Measurements from ENCODE around the gene CD9.

CD9 gene

GRCh38 chr12:6192604-6193380 lies 7.4 kb upstream of the CD9 start:
- Histone ChIP-seq H3K4me3 (ENCODE audit: severe bottlenecking) (no peak overlapping the region), H3K36me3 (ENCODE audit: low read depth) (no peaks in the 10 kb centered on the region), H3K27me3 (ENCODE audit: insufficient read depth, poor library complexity, severe bottlenecking) (no peaks in the 10 kb centered on the region), H3K9me3 (ENCODE audit: severe bottlenecking) (no peaks in the 10 kb centered on the region), H3K4me1 (ENCODE audit: insufficient read depth, poor library complexity, severe bottlenecking) (peaks cover 14% of the 10 kb centered on the region), H3K27ac (ENCODE audit: poor library complexity, severe bottlenecking) (no peak overlapping the region)
- no peak for TF ChIP-seq CTCF (IDR thresholded peaks at IDR 0.05; ENCODE audit: poor library complexity, severe bottlenecking)
- ATAC-seq (ENCODE audit: low read depth) (no peak), DNase-seq (ENCODE audit: low spot score) (no peak)

DNA sequence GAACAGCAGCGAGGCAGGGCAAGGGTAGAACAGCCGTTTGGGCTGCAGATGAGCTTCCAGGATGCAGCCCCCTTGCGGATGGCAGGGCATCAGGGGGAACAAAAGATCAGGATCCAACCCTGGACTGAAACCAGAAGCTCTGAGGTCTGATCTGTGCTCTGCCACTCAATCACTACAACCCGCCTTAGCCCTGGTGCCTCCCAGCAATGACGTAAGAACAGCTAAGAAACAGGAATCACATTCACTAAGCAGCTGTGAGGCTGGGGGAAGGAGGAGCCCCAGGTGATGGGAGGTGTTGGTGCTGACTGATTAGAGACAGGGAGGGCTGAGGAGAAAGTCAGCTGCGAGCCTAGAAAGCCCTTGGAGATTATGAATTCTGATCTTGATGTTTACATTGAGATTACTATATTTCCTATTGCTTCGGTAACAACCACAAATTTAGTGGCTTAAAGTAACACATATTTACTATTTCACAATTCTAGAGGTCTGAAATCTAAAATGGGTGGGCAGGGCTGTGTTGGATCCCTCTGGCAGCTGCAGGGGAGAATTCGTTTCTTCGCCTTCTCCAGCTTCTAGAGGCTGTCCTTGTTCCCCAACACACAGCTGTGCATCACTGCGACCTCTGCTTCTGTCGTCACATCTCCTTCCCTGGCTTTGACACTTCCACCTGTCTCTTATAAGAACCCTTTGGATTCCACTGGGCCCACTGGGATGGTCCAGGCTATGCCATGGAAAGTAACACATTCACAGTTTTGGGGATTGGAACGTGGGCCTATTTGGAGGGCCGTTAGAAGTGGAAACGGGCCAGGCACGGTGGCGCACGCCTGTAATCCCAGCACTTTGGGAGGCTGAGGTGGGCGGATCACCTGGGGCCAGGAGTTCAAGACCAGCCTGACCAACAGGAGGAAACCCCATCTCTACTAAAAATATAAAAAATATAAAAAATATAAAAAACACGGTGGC lies 6.1 kb upstream of the CD9 start:
- no peak overlapping the region for H3K27ac ChIP-seq (ENCODE audit: poor library complexity, severe bottlenecking)
- H3K27me3 ChIP-seq (ENCODE audit: insufficient read depth, poor library complexity, severe bottlenecking) = no peaks in the 10 kb centered on the region
- no peak for TF ChIP-seq CTCF (IDR thresholded peaks at IDR 0.05; ENCODE audit: poor library complexity, severe bottlenecking)
- H3K9me3 ChIP-seq (ENCODE audit: severe bottlenecking) = no peaks in the 10 kb centered on the region
- H3K4me1 ChIP-seq (ENCODE audit: insufficient read depth, poor library complexity, severe bottlenecking) = peaks cover 14% of the 10 kb centered on the region
- DNase-seq (ENCODE audit: low spot score) (no peak), ATAC-seq (ENCODE audit: low read depth) (peak; percentile 82)
- no peaks in the 10 kb centered on the region for H3K36me3 ChIP-seq (ENCODE audit: low read depth)
- H3K4me3 ChIP-seq (ENCODE audit: severe bottlenecking) = no peak overlapping the region

- DNase-seq (ENCODE audit: low spot score) (peak; percentile 80), ATAC-seq (ENCODE audit: low read depth) (peak; percentile 80)
- H3K4me3 ChIP-seq (ENCODE audit: severe bottlenecking) = no peak overlapping the region
- H3K9me3 ChIP-seq (ENCODE audit: severe bottlenecking) = no peaks in the 10 kb centered on the region
- H3K27me3 ChIP-seq (ENCODE audit: insufficient read depth, poor library complexity, severe bottlenecking) = no peaks in the 10 kb centered on the region
- H3K4me1 ChIP-seq (ENCODE audit: insufficient read depth, poor library complexity, severe bottlenecking) = peaks cover 19% of the 10 kb centered on the region
- peak overlapping the region; percentile 74 for H3K27ac ChIP-seq (ENCODE audit: poor library complexity, severe bottlenecking)
- peak; percentile 95 for TF ChIP-seq CTCF (IDR thresholded peaks at IDR 0.05; ENCODE audit: poor library complexity, severe bottlenecking)
- H3K36me3 ChIP-seq (ENCODE audit: low read depth) = no peaks in the 10 kb centered on the region
Measured at GRCh38 chr12:6195665-6196535, 4.3 kb upstream of the CD9 start.

DNA sequence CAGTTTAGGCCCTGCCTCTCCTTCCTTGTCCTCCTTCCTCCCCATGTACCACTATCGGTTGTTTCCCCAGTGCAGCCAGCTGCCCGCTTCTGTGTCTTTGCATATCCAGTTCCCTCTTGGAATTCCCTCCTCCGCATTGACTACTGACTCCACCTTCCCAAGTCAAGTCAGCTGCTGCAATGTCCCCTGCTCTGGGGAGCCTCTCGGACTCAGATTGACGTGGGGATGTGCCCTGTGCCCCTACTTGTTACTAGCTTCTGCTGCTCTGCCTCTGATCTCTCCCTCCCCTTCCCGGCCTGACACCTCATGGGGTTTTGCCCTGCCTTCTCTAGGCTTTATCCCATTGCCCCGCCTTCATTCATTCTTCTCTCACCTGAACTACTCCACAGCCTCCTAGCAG lies 2.1 kb upstream of the CD9 start:
- ATAC-seq (ENCODE audit: low read depth) = no peak
- H3K27ac ChIP-seq (ENCODE audit: poor library complexity, severe bottlenecking) = no peak overlapping the region

More for the DNA sequence above, 2.1 kb upstream of the CD9 start:
- Histone ChIP-seq H3K4me3 (ENCODE audit: severe bottlenecking) (no peak overlapping the region), H3K9me3 (ENCODE audit: severe bottlenecking) (no peaks in the 10 kb centered on the region), H3K4me1 (ENCODE audit: insufficient read depth, poor library complexity, severe bottlenecking) (peaks cover 35% of the 10 kb centered on the region), H3K36me3 (ENCODE audit: low read depth) (peaks cover 20% of the 10 kb centered on the region), H3K27me3 (ENCODE audit: insufficient read depth, poor library complexity, severe bottlenecking) (no peaks in the 10 kb centered on the region)
- TF ChIP-seq CTCF (IDR thresholded peaks at IDR 0.05; ENCODE audit: poor library complexity, severe bottlenecking) = no peak
- DNase-seq (ENCODE audit: low spot score) = no peak
